ENCODE measurements around the gene PKD2L1. TPM values are rescaled to one million over a fixed set of nuclear protein-coding genes. Genes with fewer than 3 reads are reported as not detected.

Gene PKD2L1
- total and polyA plus RNA-seq, 4 donors, result 0.33 to 0.81 (median 0.50) TPM

DNA sequence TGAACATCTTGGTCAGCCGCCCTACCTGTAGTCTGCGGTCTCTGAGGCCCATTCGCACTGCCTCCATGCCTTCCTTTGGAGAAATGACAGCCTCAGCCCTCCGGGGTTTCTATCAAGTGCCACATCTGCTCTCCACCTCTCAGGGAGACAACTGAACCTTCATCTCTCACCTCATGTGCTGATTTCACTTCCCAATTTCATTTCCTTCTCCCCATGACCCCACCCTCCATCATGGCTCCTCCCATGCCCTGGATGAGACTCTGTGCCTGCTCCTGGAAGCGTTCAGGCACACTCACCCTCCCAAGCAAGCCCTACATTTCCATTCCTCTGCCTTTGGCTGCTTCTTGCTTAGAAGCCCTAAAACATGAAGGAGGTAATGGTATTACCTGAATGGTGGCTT lies 9.2 kb upstream of the PKD2L1 start:
- no peak overlapping the region for H3K27ac ChIP-seq (ENCODE audit: low read depth, low read length)

DNA sequence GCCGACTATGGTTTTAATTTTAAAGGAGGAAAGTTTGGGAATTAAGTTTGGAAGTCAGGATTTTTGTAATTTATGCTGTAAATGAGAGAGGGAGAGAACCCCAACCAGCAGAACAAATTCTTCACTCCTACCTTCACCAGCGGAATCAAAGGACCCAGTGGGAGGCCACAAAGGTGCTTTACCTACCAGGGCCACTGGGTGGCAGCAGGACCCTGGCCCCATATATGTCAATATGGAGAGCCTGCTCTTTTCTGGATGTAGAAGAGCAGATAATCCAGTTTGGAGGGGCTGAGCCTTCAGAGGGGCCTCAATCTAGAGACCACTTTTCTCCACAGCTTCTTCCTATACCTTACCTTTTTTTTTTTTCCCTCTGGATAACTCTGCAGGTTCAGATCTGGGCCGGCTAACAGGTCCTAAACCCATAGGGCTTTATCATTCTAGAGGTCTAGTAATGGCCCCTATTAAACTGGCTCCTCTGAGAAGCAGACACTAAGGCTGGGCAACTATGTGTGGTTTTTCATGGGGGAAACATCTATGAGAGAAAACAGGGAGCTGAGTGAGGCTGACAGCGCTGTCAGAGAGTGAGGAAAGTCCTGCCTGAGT lies 8.5 kb upstream of the PKD2L1 start:
- peak in 4 of 6 donors; percentile 52 to 92 (median 70) for DNase-seq (ENCODE audit: low read depth in 4 of 6, low spot score in 6 of 6)
- no peaks in the 10 kb centered on the region for H3K36me3 ChIP-seq (ENCODE audit: control insufficient read depth, insufficient read depth, low read length)
- WGBS (ENCODE audit: insufficient coverage), result 72% methylated on average over 2 of the region's 4 CpGs
- no peaks in the 10 kb centered on the region for H3K9me3 ChIP-seq (ENCODE audit: control insufficient read depth, insufficient read depth, low read length)
- H3K27me3 ChIP-seq (ENCODE audit: control insufficient read depth, insufficient read depth, low read length), result no peaks in the 10 kb centered on the region
- no peak overlapping the region for H3K27ac ChIP-seq (ENCODE audit: low read depth, low read length)
- no peak overlapping the region for H3K4me3 ChIP-seq (ENCODE audit: low read depth, low read length)
- H3K4me1 ChIP-seq (ENCODE audit: control insufficient read depth, insufficient read depth, low read length), result peaks cover 15% of the 10 kb centered on the region

More for the DNA sequence above, 9.2 kb upstream of the PKD2L1 start:
- peaks cover 15% of the 10 kb centered on the region for H3K4me1 ChIP-seq (ENCODE audit: control insufficient read depth, insufficient read depth, low read length)
- 73% methylated on average over 4 of the region's 5 CpGs for WGBS (ENCODE audit: insufficient coverage)
- no peak for DNase-seq (ENCODE audit: low read depth in 4 of 6, low spot score in 6 of 6)
- H3K36me3 ChIP-seq (ENCODE audit: control insufficient read depth, insufficient read depth, low read length), result no peaks in the 10 kb centered on the region
- H3K9me3 ChIP-seq (ENCODE audit: control insufficient read depth, insufficient read depth, low read length), result no peaks in the 10 kb centered on the region
- no peak overlapping the region for H3K4me3 ChIP-seq (ENCODE audit: low read depth, low read length)
- H3K27me3 ChIP-seq (ENCODE audit: control insufficient read depth, insufficient read depth, low read length), result no peaks in the 10 kb centered on the region

GRCh38 chr10:100334762-100335161 lies 4.7 kb upstream of the PKD2L1 start:
- no peak for DNase-seq (ENCODE audit: low read depth in 4 of 6, low spot score in 6 of 6)
- H3K4me1 ChIP-seq (ENCODE audit: control insufficient read depth, insufficient read depth, low read length), result no peaks in the 10 kb centered on the region
- no peaks in the 10 kb centered on the region for H3K9me3 ChIP-seq (ENCODE audit: control insufficient read depth, insufficient read depth, low read length)
- H3K27ac ChIP-seq (ENCODE audit: low read depth, low read length), result no peak overlapping the region
- H3K36me3 ChIP-seq (ENCODE audit: control insufficient read depth, insufficient read depth, low read length), result no peaks in the 10 kb centered on the region
- peaks cover 10% of the 10 kb centered on the region for H3K27me3 ChIP-seq (ENCODE audit: control insufficient read depth, insufficient read depth, low read length)
- WGBS (ENCODE audit: insufficient coverage), result 87% methylated on average over 3 of the region's 9 CpGs
- no peak overlapping the region for H3K4me3 ChIP-seq (ENCODE audit: low read depth, low read length)

GRCh38 chr10:100333661-100334440 lies 3.8 kb upstream of the PKD2L1 start:
- 76% methylated on average over 2 of the region's 2 CpGs for WGBS (ENCODE audit: insufficient coverage)
- DNase-seq (ENCODE audit: low read depth in 4 of 6, low spot score in 6 of 6), result peak in 1 of 6 donors; percentile 69
- no peak overlapping the region for H3K27ac ChIP-seq (ENCODE audit: low read depth, low read length)
- H3K4me1 ChIP-seq (ENCODE audit: control insufficient read depth, insufficient read depth, low read length), result no peaks in the 10 kb centered on the region
- no peaks in the 10 kb centered on the region for H3K36me3 ChIP-seq (ENCODE audit: control insufficient read depth, insufficient read depth, low read length)
- no peak overlapping the region for H3K4me3 ChIP-seq (ENCODE audit: low read depth, low read length)
- H3K9me3 ChIP-seq (ENCODE audit: control insufficient read depth, insufficient read depth, low read length), result no peaks in the 10 kb centered on the region
- H3K27me3 ChIP-seq (ENCODE audit: control insufficient read depth, insufficient read depth, low read length), result peaks cover 10% of the 10 kb centered on the region

- H3K4me1 ChIP-seq (ENCODE audit: control insufficient read depth, insufficient read depth, low read length), result no peaks in the 10 kb centered on the region
- peaks cover 10% of the 10 kb centered on the region for H3K27me3 ChIP-seq (ENCODE audit: control insufficient read depth, insufficient read depth, low read length)
- 5% methylated on average over 2 of the region's 4 CpGs for WGBS (ENCODE audit: insufficient coverage)
- no peaks in the 10 kb centered on the region for H3K9me3 ChIP-seq (ENCODE audit: control insufficient read depth, insufficient read depth, low read length)
- no peaks in the 10 kb centered on the region for H3K36me3 ChIP-seq (ENCODE audit: control insufficient read depth, insufficient read depth, low read length)
- DNase-seq (ENCODE audit: low read depth in 4 of 6, low spot score in 6 of 6), result no peak
- no peak overlapping the region for H3K27ac ChIP-seq (ENCODE audit: low read depth, low read length)
- no peak overlapping the region for H3K4me3 ChIP-seq (ENCODE audit: low read depth, low read length)
These were observed 3.1 kb upstream of the PKD2L1 start for GRCh38 chr10:100333106-100333505.

GRCh38 chr10:100328198-100328597 lies 1.8 kb downstream of the PKD2L1 start:
- Histone ChIP-seq H3K4me1 (ENCODE audit: control insufficient read depth, insufficient read depth, low read length) (no peaks in the 10 kb centered on the region), H3K27me3 (ENCODE audit: control insufficient read depth, insufficient read depth, low read length) (peaks cover 13% of the 10 kb centered on the region), H3K27ac (ENCODE audit: low read depth, low read length) (no peak overlapping the region), H3K9me3 (ENCODE audit: control insufficient read depth, insufficient read depth, low read length) (no peaks in the 10 kb centered on the region), H3K36me3 (ENCODE audit: control insufficient read depth, insufficient read depth, low read length) (no peaks in the 10 kb centered on the region), H3K4me3 (ENCODE audit: low read depth, low read length) (no peak overlapping the region)
- DNase-seq (ENCODE audit: low read depth in 4 of 6, low spot score in 6 of 6), result no peak
- 45% methylated on average over 2 of the region's 5 CpGs for WGBS (ENCODE audit: insufficient coverage)

- no peak overlapping the region for H3K4me3 ChIP-seq (ENCODE audit: low read depth, low read length)
- no peak for DNase-seq (ENCODE audit: low read depth in 4 of 6, low spot score in 6 of 6)
- 73% methylated on average over 3 of the region's 3 CpGs for WGBS (ENCODE audit: insufficient coverage)
- no peaks in the 10 kb centered on the region for H3K9me3 ChIP-seq (ENCODE audit: control insufficient read depth, insufficient read depth, low read length)
- no peaks in the 10 kb centered on the region for H3K4me1 ChIP-seq (ENCODE audit: control insufficient read depth, insufficient read depth, low read length)
- H3K27me3 ChIP-seq (ENCODE audit: control insufficient read depth, insufficient read depth, low read length), result peaks cover 13% of the 10 kb centered on the region
- no peaks in the 10 kb centered on the region for H3K36me3 ChIP-seq (ENCODE audit: control insufficient read depth, insufficient read depth, low read length)
- no peak overlapping the region for H3K27ac ChIP-seq (ENCODE audit: low read depth, low read length)
These were observed 2.4 kb downstream of the PKD2L1 start for GRCh38 chr10:100327718-100328009.

- DNase-seq (ENCODE audit: low read depth in 4 of 6, low spot score in 6 of 6), result peak in 1 of 6 donors; percentile 44
- H3K4me3 ChIP-seq (ENCODE audit: low read depth, low read length), result no peak overlapping the region
- WGBS (ENCODE audit: insufficient coverage), result 48% methylated on average over 7 of the region's 8 CpGs
These were observed 2.9 kb downstream of the PKD2L1 start for GRCh38 chr10:100327007-100327717.

GRCh38 chr10:100325158-100325557 lies 4.9 kb downstream of the PKD2L1 start:
- 45% methylated on average over 5 of the region's 7 CpGs for WGBS (ENCODE audit: insufficient coverage)

More at GRCh38 chr10:100327007-100327717, 2.9 kb downstream of the PKD2L1 start:
- peaks cover 13% of the 10 kb centered on the region for H3K27me3 ChIP-seq (ENCODE audit: control insufficient read depth, insufficient read depth, low read length)
- no peaks in the 10 kb centered on the region for H3K4me1 ChIP-seq (ENCODE audit: control insufficient read depth, insufficient read depth, low read length)
- H3K27ac ChIP-seq (ENCODE audit: low read depth, low read length), result no peak overlapping the region
- H3K9me3 ChIP-seq (ENCODE audit: control insufficient read depth, insufficient read depth, low read length), result no peaks in the 10 kb centered on the region
- H3K36me3 ChIP-seq (ENCODE audit: control insufficient read depth, insufficient read depth, low read length), result no peaks in the 10 kb centered on the region

More at GRCh38 chr10:100325158-100325557, 4.9 kb downstream of the PKD2L1 start:
- no peaks in the 10 kb centered on the region for H3K36me3 ChIP-seq (ENCODE audit: control insufficient read depth, insufficient read depth, low read length)
- H3K27me3 ChIP-seq (ENCODE audit: control insufficient read depth, insufficient read depth, low read length), result peaks cover 8% of the 10 kb centered on the region
- DNase-seq (ENCODE audit: low read depth in 4 of 6, low spot score in 6 of 6), result no peak
- no peak overlapping the region for H3K4me3 ChIP-seq (ENCODE audit: low read depth, low read length)
- no peaks in the 10 kb centered on the region for H3K4me1 ChIP-seq (ENCODE audit: control insufficient read depth, insufficient read depth, low read length)
- H3K9me3 ChIP-seq (ENCODE audit: control insufficient read depth, insufficient read depth, low read length), result no peaks in the 10 kb centered on the region
- no peak overlapping the region for H3K27ac ChIP-seq (ENCODE audit: low read depth, low read length)

All from spinal cord (tissue), 10 donors.